ENCODE measurements around the gene HECTD1.
"Not testable (repeated sequence)": the region's sequence is repeated elsewhere in the genome, so short reads cannot be mapped to it uniquely, and the experiment has no call there.

The HECTD1 gene

GRCh38 chr14:31142455-31143087 is 65.0 kb downstream of the HECTD1 start:
- no peak for DNase-seq (ENCODE audit: low spot score)

GRCh38 chr14:31139301-31139847 is 68.2 kb downstream of the HECTD1 start:
- no peak for DNase-seq (ENCODE audit: low spot score)

GRCh38 chr14:31138301-31138700 is 69.3 kb downstream of the HECTD1 start:
- no peak for DNase-seq (ENCODE audit: low spot score)

- DNase-seq (ENCODE audit: low spot score) = no peak
Measured at GRCh38 chr14:31137214-31137889, 70.2 kb downstream of the HECTD1 start.

GRCh38 chr14:31133133-31133532 is 74.5 kb downstream of the HECTD1 start:
- DNase-seq (ENCODE audit: low spot score) = no peak

- DNase-seq (ENCODE audit: low spot score) = no peak
Measured at GRCh38 chr14:31128601-31129526, 78.7 kb downstream of the HECTD1 start.

- no peak for DNase-seq (ENCODE audit: low spot score)
Measured at GRCh38 chr14:31127690-31128089, 79.9 kb downstream of the HECTD1 start.

- no peak for DNase-seq (ENCODE audit: low spot score)
Measured at GRCh38 chr14:31126680-31127079, 80.9 kb downstream of the HECTD1 start.

- no peak for DNase-seq (ENCODE audit: low spot score)
Measured at GRCh38 chr14:31125231-31125630, 82.4 kb downstream of the HECTD1 start.

GRCh38 chr14:31124197-31124596 is 83.4 kb downstream of the HECTD1 start:
- no peak for DNase-seq (ENCODE audit: low spot score)

GRCh38 chr14:31122921-31123320 is 84.7 kb downstream of the HECTD1 start:
- no peak for DNase-seq (ENCODE audit: low spot score)

- DNase-seq (ENCODE audit: low spot score) = no peak
Measured at GRCh38 chr14:31122098-31122611, 85.4 kb downstream of the HECTD1 start.

- DNase-seq (ENCODE audit: low spot score) = no peak
Measured at GRCh38 chr14:31118892-31119291, 88.7 kb downstream of the HECTD1 start.

GRCh38 chr14:31113794-31114193 is 93.8 kb downstream of the HECTD1 start:
- DNase-seq (ENCODE audit: low spot score) = no peak

- no peak for DNase-seq (ENCODE audit: low spot score)
Measured at GRCh38 chr14:31110872-31111271, 96.7 kb downstream of the HECTD1 start.

GRCh38 chr14:31109257-31109656 is 98.3 kb downstream of the HECTD1 start:
- DNase-seq (ENCODE audit: low spot score) = no peak

GRCh38 chr14:31106768-31107167 is 100.8 kb downstream of the HECTD1 start:
- DNase-seq (ENCODE audit: low spot score) = peak; percentile 8

GRCh38 chr14:31097081-31097480 is 110.5 kb downstream of the HECTD1 start:
- no peak for DNase-seq (ENCODE audit: low spot score)

- DNase-seq (ENCODE audit: low spot score) = no peak
Measured at GRCh38 chr14:31096255-31096654, 111.3 kb downstream of the HECTD1 start.

GRCh38 chr14:31095817-31096216 is 111.8 kb downstream of the HECTD1 start:
- DNase-seq (ENCODE audit: low spot score) = not testable (repeated sequence)

- DNase-seq (ENCODE audit: low spot score) = not testable (repeated sequence)
Measured at GRCh38 chr14:31093884-31094839, 113.4 kb downstream of the HECTD1 start.

All from kidney capillary endothelial cell (primary cell).